OCI-LY7 (cell line): Measurements from ENCODE around the gene SLC66A2. TPM values are rescaled to one million over a fixed set of nuclear protein-coding genes. Genes with fewer than 3 reads are reported as not detected.

ENCODE experiments used
- BruUV-seq: library from RNA; stranded (reverse); fragments of 400-500 nt; replicated peaks from 2 replicates; lab custom pipeline; 2021; lab: Mats Ljungman, UMichigan
- CTCF ChIA-PET: fragments of 300-600 bp; sonication (Branson Sonifier 250); formaldehyde crosslinking; loops from one replicate; lab custom pipeline; 2022; ENCODE audit warnings: antibody characterized with exemption; ENCODE audit not compliant: unreplicated experiment; lab: Charles Lee
- POLR2A ChIA-PET: fragments of 300-600 bp; sonication (Branson Sonifier 250); formaldehyde crosslinking; loops from one replicate; lab custom pipeline; 2022; ENCODE audit warnings: antibody characterized with exemption; lab: Charles Lee
- DNase-seq: peaks from one replicate; pipeline ENCODE4 v3.0.0-alpha.2; 2015; ENCODE audit warnings: low spot score
- H2AFZ ChIP-seq: fragments of 200-600 bp; sonication (generic), shearing (Covaris generic); 2 replicates; pipeline ENCODE4 v1.6.1; 2014; ENCODE audit warnings: mild to moderate bottlenecking, antibody characterized with exemption, low read length, moderate library complexity
- H3K27ac ChIP-seq: fragments of 200-600 bp; sonication (generic); 2 replicates; pipeline ENCODE4 v1.5.1; 2014; ENCODE audit warnings: mixed run types, low read depth, mild to moderate bottlenecking, moderate library complexity, low read length, inconsistent platforms; ENCODE audit not compliant: poor library complexity, severe bottlenecking
- H3K36me3 ChIP-seq: fragments of 200-600 bp; sonication (generic); 2 replicates; pipeline ENCODE4 v1.6.1; 2014; ENCODE audit warnings: mild to moderate bottlenecking, antibody characterized with exemption, low read length, moderate library complexity, mixed read lengths; ENCODE audit not compliant: insufficient read depth
- H3K4me1 ChIP-seq: fragments of 200-600 bp; sonication (generic); 2 replicates; pipeline ENCODE4 v1.5.1; 2014; ENCODE audit warnings: mild to moderate bottlenecking, low read length; ENCODE audit not compliant: insufficient read depth, poor library complexity, severe bottlenecking
- H3K4me2 ChIP-seq: fragments of 200-600 bp; sonication (generic); 2 replicates; pipeline ENCODE4 v1.6.1; 2014; ENCODE audit warnings: mild to moderate bottlenecking, low read length
- H3K4me3 ChIP-seq: fragments of 200-600 bp; sonication (generic); 2 replicates; pipeline ENCODE4 v1.5.1; 2014; ENCODE audit warnings: mild to moderate bottlenecking, low read depth, low read length; ENCODE audit not compliant: poor library complexity, severe bottlenecking
- H3K79me2 ChIP-seq: fragments of 200-600 bp; sonication (generic); 2 replicates; pipeline ENCODE4 v1.6.1; 2016; ENCODE audit warnings: low read depth, mild to moderate bottlenecking, low read length, moderate library complexity, mixed read lengths; ENCODE audit not compliant: insufficient read depth
- H3K9me2 ChIP-seq: fragments of 200-600 bp; sonication (generic); 2 replicates; pipeline ENCODE4 v1.6.1; 2016; ENCODE audit warnings: mild to moderate bottlenecking, low read length, mixed read lengths; ENCODE audit not compliant: insufficient read depth
- H3K9me3 ChIP-seq: fragments of 200-600 bp; sonication (generic); 2 replicates; pipeline ENCODE4 v1.6.1; 2014; ENCODE audit warnings: mild to moderate bottlenecking, mixed run types, low read length, mixed read lengths
- H4K20me1 ChIP-seq: fragments of 200-600 bp; sonication (generic); 2 replicates; pipeline ENCODE4 v1.6.1; 2014; ENCODE audit warnings: mild to moderate bottlenecking, antibody characterized with exemption, low read length, moderate library complexity, mixed read lengths; ENCODE audit not compliant: insufficient read depth
- EZH2phosphoT487 ChIP-seq: fragments of 200-600 bp; sonication (generic); IDR thresholded peaks from 2 replicates; pipeline ENCODE4 v1.6.1; 2018; ENCODE audit warnings: low read depth, borderline replicate concordance, mild to moderate bottlenecking, mixed run types, antibody characterized with exemption, low read length, moderate library complexity, mixed read lengths
- intact Hi-C: fragments of 100-400 bp; cut with micrococcal nuclease; formaldehyde crosslinking; loops from one replicate; pipeline ENCODE4 v1.10.0; 2022; ENCODE audit not compliant: unreplicated experiment
- total RNA-seq, 2 experiments: library from RNA; depleted of rRNA in 1 of 2; stranded (reverse); fragments of >200 nt in 1 of 2; shearing (Covaris generic) in 1 of 2; gene quantifications; 2 replicates each; pipeline ENCODE4 v1.2.3, GENCODE V29; 2014 to 2022
- TF ChIP-seq, protein P1 (sequence below): fragments of 200-600 bp; sonication (generic); conservative IDR thresholded peaks from 2 replicates; pipeline ENCODE4 v1.5.1; 2014; ENCODE audit warnings: mild to moderate bottlenecking, antibody characterized with exemption, low read length, moderate library complexity, mixed read lengths

Gene SLC66A2
- total RNA-seq, 2 experiments from 2014 or later: 14.5 to 17.9 TPM

DNA sequence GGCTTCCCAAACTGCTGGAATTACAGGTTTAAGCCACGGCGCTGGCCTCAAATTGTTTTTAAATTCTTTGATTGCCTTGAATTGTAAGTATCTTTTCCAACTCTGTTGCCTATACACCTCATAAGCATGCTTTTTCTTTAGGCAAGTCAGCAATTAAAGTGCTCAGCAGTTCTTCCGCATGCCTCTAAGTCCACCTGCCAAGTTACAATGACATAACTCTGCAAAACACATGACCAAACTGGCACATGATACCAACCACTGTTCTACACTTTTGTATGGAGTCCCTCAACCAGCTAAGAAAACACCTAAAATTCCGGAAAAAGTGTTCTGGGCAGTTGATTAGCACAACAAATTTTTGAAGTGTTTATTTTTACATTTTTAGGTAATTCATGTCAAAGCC is 31.8 kb upstream of the SLC66A2 start:
- no TSS peak for BruUV-seq
- CTCF ChIA-PET: interaction anchor here (0.6 kb wide), 1 partner anchor 51 kb away, joined by 3 read pairs; no protein-coding TSS in a partner anchor
- POLR2A ChIA-PET: no interaction called here

DNA sequence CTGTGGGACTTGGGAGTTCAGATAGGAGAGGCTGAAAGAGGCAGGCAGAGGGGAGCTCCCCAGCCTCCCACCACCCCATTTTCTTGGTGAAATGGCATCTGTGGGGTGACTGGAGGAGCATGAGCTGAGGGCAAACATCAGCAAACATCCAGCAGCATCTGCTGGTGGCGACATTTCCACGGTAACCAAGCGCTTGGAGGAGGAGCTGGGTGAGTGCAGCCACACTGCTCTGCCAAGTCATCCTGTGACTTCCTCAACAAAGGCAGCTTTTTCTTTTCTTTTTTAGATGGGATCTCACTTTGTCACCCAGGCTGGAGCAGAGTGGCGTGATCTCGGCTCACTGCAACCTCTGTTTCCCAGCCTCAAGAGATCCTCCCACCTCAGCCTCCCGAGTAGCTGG is 31.3 kb upstream of the SLC66A2 start:
- Histone ChIP-seq H4K20me1 (peaks cover 33% of the 10 kb centered on the region), H2AFZ (no peak overlapping the region), H3K36me3 (peaks cover 66% of the 10 kb centered on the region), H3K9me2 (no peaks in the 10 kb centered on the region), H3K9me3 (no peaks in the 10 kb centered on the region), H3K4me1 (peaks cover 8% of the 10 kb centered on the region), H3K79me2 (peaks cover 99% of the 10 kb centered on the region), H3K4me3 (no peak overlapping the region), H3K4me2 (no peak overlapping the region), H3K27ac (no peak overlapping the region)
- POLR2A ChIA-PET: no interaction called here
- intact Hi-C loops: no loop called here
- TF ChIP-seq, protein P1, sequence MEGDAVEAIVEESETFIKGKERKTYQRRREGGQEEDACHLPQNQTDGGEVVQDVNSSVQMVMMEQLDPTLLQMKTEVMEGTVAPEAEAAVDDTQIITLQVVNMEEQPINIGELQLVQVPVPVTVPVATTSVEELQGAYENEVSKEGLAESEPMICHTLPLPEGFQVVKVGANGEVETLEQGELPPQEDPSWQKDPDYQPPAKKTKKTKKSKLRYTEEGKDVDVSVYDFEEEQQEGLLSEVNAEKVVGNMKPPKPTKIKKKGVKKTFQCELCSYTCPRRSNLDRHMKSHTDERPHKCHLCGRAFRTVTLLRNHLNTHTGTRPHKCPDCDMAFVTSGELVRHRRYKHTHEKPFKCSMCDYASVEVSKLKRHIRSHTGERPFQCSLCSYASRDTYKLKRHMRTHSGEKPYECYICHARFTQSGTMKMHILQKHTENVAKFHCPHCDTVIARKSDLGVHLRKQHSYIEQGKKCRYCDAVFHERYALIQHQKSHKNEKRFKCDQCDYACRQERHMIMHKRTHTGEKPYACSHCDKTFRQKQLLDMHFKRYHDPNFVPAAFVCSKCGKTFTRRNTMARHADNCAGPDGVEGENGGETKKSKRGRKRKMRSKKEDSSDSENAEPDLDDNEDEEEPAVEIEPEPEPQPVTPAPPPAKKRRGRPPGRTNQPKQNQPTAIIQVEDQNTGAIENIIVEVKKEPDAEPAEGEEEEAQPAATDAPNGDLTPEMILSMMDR: no peak
- TF ChIP-seq EZH2phosphoT487: no peak
- CTCF ChIA-PET: no interaction called here
- no TSS peak for BruUV-seq
- no peak for DNase-seq

More for the DNA sequence above, 31.8 kb upstream of the SLC66A2 start:
- Histone ChIP-seq H2AFZ (no peak overlapping the region), H3K9me2 (no peaks in the 10 kb centered on the region), H3K9me3 (no peaks in the 10 kb centered on the region), H3K27ac (no peak overlapping the region), H3K79me2 (peaks cover 99% of the 10 kb centered on the region), H3K36me3 (peaks cover 62% of the 10 kb centered on the region), H3K4me2 (no peak overlapping the region), H3K4me1 (peaks cover 8% of the 10 kb centered on the region), H4K20me1 (peaks cover 29% of the 10 kb centered on the region), H3K4me3 (no peak overlapping the region)
- TF ChIP-seq, protein P1: no peak
- TF ChIP-seq EZH2phosphoT487: no peak
- intact Hi-C loops: no loop called here
- no peak for DNase-seq

DNA sequence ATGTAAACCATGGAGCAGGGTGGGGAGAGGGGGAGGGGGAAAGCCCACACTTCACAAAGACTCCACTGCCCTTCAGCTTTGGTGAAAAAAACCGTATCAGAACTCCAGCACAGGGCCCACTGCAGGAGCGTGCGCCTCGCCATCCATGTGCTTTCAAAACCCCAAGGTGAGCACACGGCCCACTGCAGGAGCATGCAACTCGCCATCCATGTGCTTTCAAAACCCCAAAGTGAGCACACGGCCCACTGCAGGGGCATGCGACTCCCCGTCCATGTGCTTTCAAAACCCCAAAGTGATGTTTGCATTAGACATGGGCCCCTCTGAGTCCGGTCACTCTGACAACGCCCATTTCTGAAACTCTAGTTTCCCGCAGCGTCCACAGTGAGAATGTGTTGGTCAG is 29.1 kb upstream of the SLC66A2 start:
- Histone ChIP-seq H3K79me2 (peaks cover 98% of the 10 kb centered on the region), H3K9me2 (no peaks in the 10 kb centered on the region), H3K9me3 (no peaks in the 10 kb centered on the region), H3K4me1 (no peaks in the 10 kb centered on the region), H3K4me3 (no peak overlapping the region), H4K20me1 (peaks cover 17% of the 10 kb centered on the region), H3K36me3 (peaks cover 68% of the 10 kb centered on the region), H2AFZ (no peak overlapping the region), H3K4me2 (no peak overlapping the region), H3K27ac (no peak overlapping the region)
- ChIA-PET POLR2A (no interaction called here), CTCF (no interaction called here)
- BruUV-seq: no TSS peak
- no peak for DNase-seq
- no peak for TF ChIP-seq EZH2phosphoT487
- TF ChIP-seq, protein P1: no peak
- intact Hi-C loops: no loop called here
